PC-3 (cell line): ENCODE results near the gene NAA60. TPM values are rescaled to one million over a fixed set of nuclear protein-coding genes. Genes with fewer than 3 reads are reported as not detected.
"Not testable (repeated sequence)": the region's sequence is repeated elsewhere in the genome, so short reads cannot be mapped to it uniquely, and the experiment has no call there.

Experiments used
- ATAC-seq: fragments of 200-7000 bp; cut with Tn5 transposase; 2 replicates; pipeline ENCODE4 v1.9.1; 2020; ENCODE audit warnings: mild to moderate bottlenecking, moderate library complexity
- BruUV-seq: library from RNA; stranded (reverse); fragments of 400-500 nt; replicated peaks from 2 replicates; lab custom pipeline; 2021; lab: Mats Ljungman, UMichigan
- CTCF ChIA-PET: fragments of 300-600 bp; sonication (Branson Sonifier 250); formaldehyde crosslinking; loops from one replicate; lab custom pipeline; 2022; ENCODE audit warnings: antibody characterized with exemption; lab: Charles Lee
- POLR2A ChIA-PET: fragments of 300-600 bp; sonication (Branson Sonifier 250); formaldehyde crosslinking; loops from one replicate; lab custom pipeline; 2022; ENCODE audit warnings: antibody characterized with exemption; ENCODE audit not compliant: unreplicated experiment; lab: Charles Lee
- DNase-seq: peaks from one replicate; pipeline ENCODE4 v3.0.0-alpha.2; 2015
- H2AFZ ChIP-seq: fragments of 300-600 bp; sonication (generic); 2 replicates; pipeline ENCODE4 v1.6.0; 2016; ENCODE audit warnings: antibody characterized with exemption, low read length
- H3F3A ChIP-seq: fragments of 300-600 bp; sonication (generic); one replicate; pipeline ENCODE4 v1.6.0; 2017; ENCODE audit warnings: antibody characterized with exemption, low read length, control low read depth, mild to moderate bottlenecking; ENCODE audit not compliant: unreplicated experiment
- H3K27ac ChIP-seq: fragments of 300-600 bp; sonication (generic); 2 replicates; pipeline ENCODE4 v1.5.1; 2016; ENCODE audit warnings: mild to moderate bottlenecking, low read length
- H3K27me3 ChIP-seq: fragments of 300-600 bp; sonication (generic); 2 replicates; pipeline ENCODE4 v1.6.1; 2016; ENCODE audit warnings: low read length, mixed read lengths
- H3K36me3 ChIP-seq: fragments of 300-600 bp; sonication (generic); 2 replicates; pipeline ENCODE4 v1.6.1; 2016; ENCODE audit warnings: low read depth, mixed run types, low read length, mixed read lengths
- H3K4me1 ChIP-seq: fragments of 300-600 bp; sonication (generic); 2 replicates; pipeline ENCODE4 v1.5.1; 2016; ENCODE audit warnings: low read length; ENCODE audit not compliant: insufficient read depth
- H3K4me2 ChIP-seq: fragments of 300-600 bp; sonication (generic); 2 replicates; pipeline ENCODE4 v1.6.0; 2016; ENCODE audit warnings: low read length
- H3K4me3 ChIP-seq: fragments of 300-600 bp; sonication (generic); 2 replicates; pipeline ENCODE4 v1.5.1; 2016; ENCODE audit warnings: mild to moderate bottlenecking, low read length, mixed read lengths
- H3K79me2 ChIP-seq: fragments of 300-600 bp; sonication (generic); 2 replicates; pipeline ENCODE4 v1.6.1; 2017; ENCODE audit warnings: low read length, mixed read lengths
- H3K9ac ChIP-seq: fragments of 300-600 bp; sonication (generic); 2 replicates; pipeline ENCODE4 v1.6.0; 2016; ENCODE audit warnings: mild to moderate bottlenecking, low read length
- H3K9me2 ChIP-seq: fragments of 300-600 bp; sonication (generic); replicated peaks from 2 replicates; pipeline ENCODE4 v1.6.1; 2016; ENCODE audit warnings: mixed run types, low read length, mixed read lengths
- H3K9me3 ChIP-seq: fragments of 300-600 bp; sonication (generic); 2 replicates; pipeline ENCODE4 v1.6.1; 2016; ENCODE audit warnings: low read length, mixed read lengths
- H4K20me1 ChIP-seq: fragments of 300-600 bp; sonication (generic); 2 replicates; pipeline ENCODE4 v1.6.1; 2016; ENCODE audit warnings: low read length, mixed read lengths
- EZH2 ChIP-seq: fragments of 300-600 bp; sonication (generic); IDR thresholded peaks from one replicate; pipeline ENCODE4 v1.6.1; 2017; ENCODE audit warnings: antibody characterized with exemption, mild to moderate bottlenecking, low read length; ENCODE audit not compliant: unreplicated experiment
- EZH2phosphoT487 ChIP-seq: fragments of 300-600 bp; sonication (generic); IDR thresholded peaks from 2 replicates; pipeline ENCODE4 v1.6.1; 2018; ENCODE audit warnings: mild to moderate bottlenecking, antibody characterized with exemption, low read length, borderline replicate concordance
- intact Hi-C: fragments of 100-400 bp; cut with micrococcal nuclease; formaldehyde crosslinking; loops from 2 replicates; pipeline ENCODE4 v1.9.0; 2023
- total RNA-seq: library from RNA; depleted of rRNA; stranded (reverse); fragments of >200 nt; gene quantifications from 2 replicates; pipeline ENCODE4 v1.2.3, GENCODE V29; 2014
- TF ChIP-seq, protein P1 (sequence below): fragments of 300-600 bp; sonication (generic); conservative IDR thresholded peaks from 2 replicates; pipeline ENCODE4 v1.5.1; 2017; ENCODE audit warnings: antibody characterized with exemption, low read depth, mild to moderate bottlenecking, low read length

The NAA60 gene
- total RNA-seq, 1 experiment from 2014 or later, result 7.6 TPM

DNA sequence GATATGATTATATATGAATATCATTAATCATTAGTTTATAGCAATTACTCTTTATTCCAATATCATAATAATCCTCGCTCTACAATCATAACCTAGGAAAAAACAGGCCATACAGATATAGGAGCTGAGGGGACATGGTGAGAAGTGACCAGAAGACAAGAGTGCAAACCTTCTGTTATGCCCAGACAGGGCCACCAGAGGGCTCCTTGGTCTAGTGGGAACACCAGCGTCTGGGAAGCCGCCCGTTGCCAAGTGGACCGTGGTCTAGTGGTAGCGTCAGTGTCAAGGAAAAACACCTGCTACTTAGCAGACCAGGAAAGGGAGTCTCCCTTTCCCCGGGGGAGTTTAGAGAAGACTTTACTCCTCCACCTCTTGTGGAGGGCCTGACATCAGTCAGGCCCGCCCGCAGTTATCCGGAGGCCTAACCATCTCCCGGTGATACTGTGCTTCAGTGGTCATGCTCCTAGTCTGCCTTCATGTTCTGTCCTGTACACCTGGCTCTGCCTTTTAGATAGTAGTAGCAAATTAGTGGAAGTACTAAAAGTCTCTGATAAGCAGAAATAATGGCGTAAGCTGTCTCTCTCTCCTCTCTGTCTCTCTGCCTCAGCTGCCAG, 83.8 kb downstream of the NAA60 start:
- H3K4me3 ChIP-seq, H3K36me3 ChIP-seq, H3K9ac ChIP-seq, H3K4me2 ChIP-seq, POLR2A ChIA-PET, H4K20me1 ChIP-seq, H3K79me2 ChIP-seq, ATAC-seq, H3K4me1 ChIP-seq, BruUV-seq, H3K27me3 ChIP-seq, H2AFZ ChIP-seq, H3K27ac ChIP-seq, H3F3A ChIP-seq, H3K9me3 ChIP-seq, H3K9me2 ChIP-seq, intact Hi-C loops: not testable (repeated sequence)
- TF ChIP-seq, protein P1, sequence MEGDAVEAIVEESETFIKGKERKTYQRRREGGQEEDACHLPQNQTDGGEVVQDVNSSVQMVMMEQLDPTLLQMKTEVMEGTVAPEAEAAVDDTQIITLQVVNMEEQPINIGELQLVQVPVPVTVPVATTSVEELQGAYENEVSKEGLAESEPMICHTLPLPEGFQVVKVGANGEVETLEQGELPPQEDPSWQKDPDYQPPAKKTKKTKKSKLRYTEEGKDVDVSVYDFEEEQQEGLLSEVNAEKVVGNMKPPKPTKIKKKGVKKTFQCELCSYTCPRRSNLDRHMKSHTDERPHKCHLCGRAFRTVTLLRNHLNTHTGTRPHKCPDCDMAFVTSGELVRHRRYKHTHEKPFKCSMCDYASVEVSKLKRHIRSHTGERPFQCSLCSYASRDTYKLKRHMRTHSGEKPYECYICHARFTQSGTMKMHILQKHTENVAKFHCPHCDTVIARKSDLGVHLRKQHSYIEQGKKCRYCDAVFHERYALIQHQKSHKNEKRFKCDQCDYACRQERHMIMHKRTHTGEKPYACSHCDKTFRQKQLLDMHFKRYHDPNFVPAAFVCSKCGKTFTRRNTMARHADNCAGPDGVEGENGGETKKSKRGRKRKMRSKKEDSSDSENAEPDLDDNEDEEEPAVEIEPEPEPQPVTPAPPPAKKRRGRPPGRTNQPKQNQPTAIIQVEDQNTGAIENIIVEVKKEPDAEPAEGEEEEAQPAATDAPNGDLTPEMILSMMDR, result peak; percentile 50; the same call in 1 of the 2 replicates
- CTCF ChIA-PET, result interaction anchor here (1.0 kb wide), 1 partner anchor 119 kb away, joined by 3 read pairs; no protein-coding TSS in a partner anchor
- peak; percentile 53 for DNase-seq

DNA sequence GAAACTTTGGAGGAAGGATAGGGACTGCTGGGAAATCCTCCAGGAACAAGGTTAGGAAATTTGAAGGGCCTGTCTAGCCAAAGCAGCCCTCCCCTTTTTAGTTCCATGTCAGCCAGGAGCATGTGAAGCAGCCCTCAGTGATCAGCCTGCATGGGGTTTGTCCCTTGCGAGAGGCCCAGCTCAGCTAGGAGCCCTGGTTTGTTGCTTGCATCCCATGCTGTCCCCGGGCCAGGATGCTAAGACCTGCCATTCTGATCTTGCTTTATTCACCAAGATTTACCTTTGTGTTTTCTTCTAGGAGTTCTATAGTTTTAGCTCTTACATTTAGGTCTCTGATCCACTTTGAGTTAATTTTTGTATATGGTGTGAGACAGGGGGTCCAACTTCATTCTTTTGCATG, 84.9 kb downstream of the NAA60 start:
- no peaks in the 10 kb centered on the region for H3F3A ChIP-seq
- H3K27me3 ChIP-seq, result no peaks in the 10 kb centered on the region
- H2AFZ ChIP-seq, result no peak overlapping the region
- no peaks in the 10 kb centered on the region for H3K36me3 ChIP-seq
- POLR2A ChIA-PET, result no interaction called here
- H3K4me2 ChIP-seq, result no peak overlapping the region
- H4K20me1 ChIP-seq, result no peaks in the 10 kb centered on the region
- DNase-seq (no peak), ATAC-seq (no peak)
- peaks cover 3% of the 10 kb centered on the region; the same call in 1 of the 2 replicates for H3K4me1 ChIP-seq
- intact Hi-C loops, result no loop called here
- TF ChIP-seq EZH2phosphoT487 (no peak), EZH2 (no peak)
- TF ChIP-seq, protein P1, result no peak
- H3K9ac ChIP-seq, result no peak overlapping the region
- H3K9me2 ChIP-seq, result no peaks in the 10 kb centered on the region
- H3K9me3 ChIP-seq, result no peaks in the 10 kb centered on the region
- no TSS peak for BruUV-seq
- no peak overlapping the region for H3K27ac ChIP-seq
- CTCF ChIA-PET, result no interaction called here
- H3K4me3 ChIP-seq, result no peak overlapping the region
- H3K79me2 ChIP-seq, result no peaks in the 10 kb centered on the region

DNA sequence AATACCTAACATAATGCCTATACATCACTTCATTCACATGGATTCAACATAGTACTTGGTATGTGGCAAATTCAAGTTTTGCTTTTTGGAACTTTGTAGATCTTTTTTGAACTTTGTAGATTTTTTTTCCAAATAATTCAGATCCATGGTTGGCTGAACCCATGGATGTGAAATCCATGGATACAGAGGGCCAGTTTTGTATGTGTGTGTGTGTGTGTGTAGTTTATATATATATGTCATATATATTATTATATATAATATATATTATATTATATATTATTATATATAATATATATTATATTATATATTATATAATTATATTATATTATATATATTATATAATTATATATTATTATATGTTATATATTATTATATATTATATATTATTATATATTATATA, 85.7 kb downstream of the NAA60 start:
- no peak overlapping the region for H3K4me2 ChIP-seq
- H3K4me3 ChIP-seq, result no peak overlapping the region
- H3K9me2 ChIP-seq, result no peaks in the 10 kb centered on the region
- H3K79me2 ChIP-seq, result no peaks in the 10 kb centered on the region
- no peaks in the 10 kb centered on the region for H3F3A ChIP-seq
- H3K9me3 ChIP-seq, result no peaks in the 10 kb centered on the region
- TF ChIP-seq EZH2 (no peak), EZH2phosphoT487 (no peak)
- TF ChIP-seq, protein P1, result no peak
- BruUV-seq, result no TSS peak
- CTCF ChIA-PET, result no interaction called here
- peaks cover 3% of the 10 kb centered on the region; the same call in 1 of the 2 replicates for H3K4me1 ChIP-seq
- no peaks in the 10 kb centered on the region for H3K36me3 ChIP-seq
- intact Hi-C loops, result no loop called here
- POLR2A ChIA-PET, result no interaction called here
- ATAC-seq (no peak), DNase-seq (no peak)
- H3K27me3 ChIP-seq, result no peaks in the 10 kb centered on the region
- H2AFZ ChIP-seq, result no peak overlapping the region
- no peak overlapping the region for H3K27ac ChIP-seq
- H4K20me1 ChIP-seq, result no peaks in the 10 kb centered on the region
- H3K9ac ChIP-seq, result no peak overlapping the region
